ENCODE data around the gene KIRREL2.
"Not testable (repeated sequence)": the region's sequence is repeated elsewhere in the genome, so short reads cannot be mapped to it uniquely, and the experiment has no call there.

KIRREL2 gene

DNA sequence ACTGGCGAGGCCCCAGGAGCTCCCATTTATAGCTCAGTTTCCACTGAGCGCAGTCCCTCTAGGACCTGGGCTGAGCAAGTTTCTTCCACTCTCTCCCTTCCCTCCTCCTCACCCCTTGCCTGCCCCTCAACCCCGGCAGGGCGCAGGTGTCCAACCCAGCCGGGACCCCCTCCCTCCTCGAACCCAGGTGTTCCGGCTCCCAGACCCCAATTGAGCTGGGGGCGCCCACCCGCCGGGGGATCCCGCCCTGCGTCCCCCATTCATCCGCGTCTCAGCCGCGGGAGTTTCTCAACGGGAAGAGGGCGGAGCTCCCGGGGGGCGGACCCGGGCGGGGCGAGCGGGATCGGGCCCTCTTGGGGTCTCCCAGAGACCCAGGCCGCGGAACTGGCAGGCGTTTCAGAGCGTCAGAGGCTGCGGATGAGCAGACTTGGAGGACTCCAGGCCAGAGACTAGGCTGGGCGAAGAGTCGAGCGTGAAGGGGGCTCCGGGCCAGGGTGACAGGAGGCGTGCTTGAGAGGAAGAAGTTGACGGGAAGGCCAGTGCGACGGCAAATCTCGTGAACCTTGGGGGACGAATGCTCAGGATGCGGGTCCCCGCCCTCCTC, at the start of gene KIRREL2:
TSS of gene KIRREL2 (plus strand) at position 366 of the 604 bp plus-strand sequence. CDS start at position 575, 209 bp downstream.
- no peak for DNase-seq (ENCODE audit: low read depth)

DNA sequence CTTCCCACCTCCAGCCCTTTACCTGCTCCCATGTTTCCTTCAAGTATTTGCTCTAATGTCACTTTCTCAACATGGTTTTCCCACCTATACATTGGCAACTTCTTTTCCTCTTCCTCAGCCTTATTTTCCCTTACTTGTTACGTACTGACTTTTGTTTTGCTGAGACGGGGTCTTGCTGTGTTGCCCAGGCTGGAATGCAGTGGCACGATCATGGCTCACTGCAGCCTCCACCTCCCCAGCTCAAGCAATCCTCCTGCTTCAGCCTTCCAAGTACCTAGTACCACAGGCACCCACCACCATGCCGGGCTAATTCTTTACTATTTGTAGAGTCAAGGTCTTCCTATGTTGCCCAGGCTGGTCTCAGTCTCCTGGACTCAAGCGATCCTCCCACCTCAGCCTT, 49.1 kb upstream of the KIRREL2 start:
- DNase-seq (ENCODE audit: low read depth): no peak

DNA sequence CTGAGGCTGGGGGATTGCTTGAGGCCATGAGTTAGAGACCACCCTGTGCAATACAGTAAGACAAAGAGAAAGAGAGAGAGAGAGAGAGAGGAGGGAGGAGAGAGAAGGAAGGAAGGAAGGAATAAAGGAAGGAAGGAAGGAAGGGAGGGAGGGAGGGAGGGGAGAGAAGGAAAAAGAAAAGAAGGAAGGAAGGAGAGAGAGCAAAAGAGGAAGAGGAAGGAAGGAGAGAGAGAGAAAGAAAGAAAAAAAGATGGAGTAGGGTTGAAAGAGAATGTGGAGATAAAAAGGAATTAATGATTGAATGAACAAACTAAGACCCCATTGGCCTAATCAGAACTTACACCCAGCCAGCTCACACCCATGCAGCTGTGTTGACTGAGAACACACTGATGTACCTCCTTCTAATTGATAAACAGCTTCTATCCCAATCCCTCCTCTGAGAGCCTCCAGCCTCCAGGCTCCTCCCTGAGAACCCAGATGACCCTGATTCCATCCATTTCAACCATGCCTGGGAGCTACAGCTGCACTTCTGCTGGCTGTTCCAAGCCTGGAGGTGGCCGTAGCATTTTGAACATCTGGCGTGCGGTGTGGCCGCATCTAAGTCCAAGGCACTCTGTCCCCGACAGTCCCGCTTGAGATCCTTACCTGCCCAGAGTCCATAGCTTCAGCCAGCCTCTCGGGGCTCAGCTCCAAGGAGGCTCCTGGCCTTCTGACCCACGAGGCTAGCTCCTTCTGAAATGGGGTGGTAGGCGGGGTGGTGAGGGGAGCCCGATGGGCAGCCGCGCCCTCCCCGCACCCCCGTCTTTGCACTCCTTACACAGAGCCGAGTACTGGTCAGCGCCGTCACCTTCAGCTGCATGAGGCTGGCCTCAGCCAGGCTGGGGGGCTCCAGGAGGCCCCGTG, 45.1 kb upstream of the KIRREL2 start:
- DNase-seq (ENCODE audit: low read depth): no peak

DNA sequence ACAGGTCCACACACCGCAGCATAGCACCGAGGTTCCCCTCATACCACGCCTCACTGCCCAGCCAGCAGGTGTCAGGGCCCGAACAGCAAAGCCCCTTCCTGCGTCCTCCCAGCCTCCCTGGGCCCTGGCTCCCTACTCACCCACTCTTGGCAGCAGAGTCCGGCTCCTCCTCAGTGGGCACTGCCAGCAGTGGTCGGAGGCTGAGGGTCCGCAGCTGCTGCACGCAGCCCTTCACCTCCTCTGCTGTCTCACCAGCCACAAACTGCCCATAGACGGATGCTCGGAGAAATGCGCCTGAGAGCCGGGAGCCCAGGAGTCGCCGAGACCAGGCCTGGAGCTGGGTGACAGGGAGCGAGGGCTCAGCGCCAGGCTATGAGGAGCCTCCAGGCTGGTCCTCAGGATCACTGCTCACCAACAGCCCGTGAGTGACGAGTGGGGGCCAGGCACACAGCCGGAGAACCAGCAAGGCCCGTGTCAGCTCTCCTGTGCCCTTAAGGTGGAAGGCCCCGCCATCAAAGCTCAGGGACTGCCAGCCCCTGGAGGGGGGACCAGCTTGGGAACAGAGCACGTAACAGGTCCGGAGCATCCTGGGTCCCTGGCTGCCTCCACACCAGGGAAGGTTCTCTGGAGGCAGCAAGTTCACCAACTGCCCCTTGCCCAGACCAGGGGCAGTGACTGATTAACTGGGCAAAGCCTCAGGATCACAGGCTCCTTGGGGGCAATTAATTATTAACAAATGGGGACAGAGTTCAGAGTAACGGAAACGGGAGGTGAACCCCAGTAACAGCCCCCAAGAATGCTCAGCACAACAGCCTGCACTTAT, 44.3 kb upstream of the KIRREL2 start, which contains the start of gene PRODH2:
TSS of gene PRODH2 (minus strand) at position 626 of the 823 bp plus-strand sequence. CDS start at position 586, 40 bp downstream.
- DNase-seq (ENCODE audit: low read depth): no peak

DNA sequence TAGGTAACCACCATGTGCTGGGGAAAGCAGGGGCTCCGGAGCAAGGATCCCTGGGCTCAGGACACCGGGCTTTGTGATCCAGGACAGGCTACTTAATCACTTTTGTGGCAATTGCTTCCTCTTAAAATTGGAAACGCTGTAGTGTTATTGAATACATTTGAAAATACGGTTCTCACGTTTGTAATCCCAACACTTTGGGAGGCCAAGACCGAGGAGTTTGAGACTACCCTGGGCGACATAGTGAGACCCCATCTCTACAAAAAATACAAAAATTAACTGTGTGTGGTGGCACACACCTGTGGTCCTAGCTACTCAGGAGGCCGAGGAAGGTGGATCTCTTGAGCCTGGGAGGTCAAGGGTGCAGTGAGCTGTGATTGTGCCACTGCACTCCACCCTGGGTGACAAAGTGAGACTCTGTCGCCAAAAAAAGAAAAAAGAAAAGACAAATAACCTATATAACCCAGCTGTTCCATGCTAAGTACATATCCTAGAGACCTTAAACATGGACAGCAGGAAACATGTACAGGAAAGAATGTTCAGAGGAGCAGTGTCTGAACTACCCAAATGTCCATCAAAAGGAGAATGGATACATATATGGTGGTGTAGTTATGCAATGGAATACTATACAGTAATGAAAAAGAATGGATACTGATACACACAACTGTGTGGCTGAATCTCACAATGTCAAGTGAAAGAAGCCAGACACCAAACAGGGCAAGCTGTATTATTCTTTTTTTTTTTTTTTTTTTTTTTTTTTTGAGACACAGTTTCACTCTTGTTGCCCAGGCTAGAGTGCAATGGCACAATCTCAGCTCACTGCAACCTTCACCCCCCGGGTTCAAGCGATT, 43.4 kb upstream of the KIRREL2 start:
- DNase-seq (ENCODE audit: low read depth): no peak

DNA sequence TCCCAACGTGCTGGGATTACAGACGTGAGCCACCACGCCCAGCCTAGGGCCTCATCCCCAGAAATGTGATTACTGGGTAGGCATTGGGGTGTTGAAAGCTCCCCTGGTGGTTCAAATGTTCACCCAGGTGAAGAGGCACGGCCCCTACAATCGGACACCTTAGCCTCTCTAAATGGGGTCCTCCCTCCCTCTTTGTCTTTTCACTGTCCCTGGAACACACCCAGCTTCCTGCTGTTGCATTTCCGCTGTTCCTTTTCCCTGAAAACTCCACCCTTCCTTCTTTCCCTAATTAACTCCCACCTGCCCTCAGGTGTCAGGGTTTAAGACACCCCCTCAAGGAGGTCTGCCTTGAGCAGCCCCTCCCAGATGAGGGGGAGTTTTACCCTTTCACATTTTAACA, 40.4 kb upstream of the KIRREL2 start:
- no peak for DNase-seq (ENCODE audit: low read depth)

DNA sequence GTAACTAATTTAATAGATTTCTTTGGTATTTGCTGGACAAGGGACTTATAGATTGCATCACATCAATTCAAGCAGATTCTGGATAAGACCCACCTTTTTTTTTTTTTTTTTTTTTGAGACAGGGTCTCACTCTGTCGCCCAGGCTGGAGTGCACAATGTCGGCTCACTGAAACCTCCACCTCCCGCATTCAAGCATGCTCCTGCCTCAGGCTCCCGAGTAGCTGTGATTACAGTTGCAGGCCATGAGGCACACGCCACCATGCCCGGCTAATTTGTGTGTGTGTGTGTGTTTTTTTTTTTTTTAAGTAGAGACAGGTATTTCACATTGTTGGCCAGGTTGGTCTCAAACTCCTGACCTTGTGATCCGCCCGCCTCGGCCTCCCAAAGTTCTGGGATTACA, 39.9 kb upstream of the KIRREL2 start:
- DNase-seq (ENCODE audit: low read depth): no peak

DNA sequence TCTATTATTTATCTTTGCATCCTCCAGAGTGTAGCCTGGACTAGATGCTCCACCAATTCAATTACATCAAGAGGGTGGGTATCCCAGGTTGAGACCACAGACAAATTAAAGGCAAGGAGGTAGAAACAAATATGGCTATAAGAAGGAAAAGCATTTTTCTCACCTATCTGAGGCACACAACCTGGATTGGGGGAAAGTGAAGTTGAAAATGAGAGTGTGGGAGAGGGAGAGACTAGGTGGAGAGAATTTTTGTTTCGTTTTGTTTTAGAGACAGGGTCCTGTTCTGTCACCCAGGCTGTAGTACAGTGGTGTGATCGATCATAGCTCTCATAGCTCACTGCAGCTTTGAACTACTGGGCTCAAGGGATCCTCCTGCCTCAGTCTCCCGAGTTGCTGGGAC, 38.3 kb upstream of the KIRREL2 start:
- DNase-seq (ENCODE audit: low read depth): no peak

DNA sequence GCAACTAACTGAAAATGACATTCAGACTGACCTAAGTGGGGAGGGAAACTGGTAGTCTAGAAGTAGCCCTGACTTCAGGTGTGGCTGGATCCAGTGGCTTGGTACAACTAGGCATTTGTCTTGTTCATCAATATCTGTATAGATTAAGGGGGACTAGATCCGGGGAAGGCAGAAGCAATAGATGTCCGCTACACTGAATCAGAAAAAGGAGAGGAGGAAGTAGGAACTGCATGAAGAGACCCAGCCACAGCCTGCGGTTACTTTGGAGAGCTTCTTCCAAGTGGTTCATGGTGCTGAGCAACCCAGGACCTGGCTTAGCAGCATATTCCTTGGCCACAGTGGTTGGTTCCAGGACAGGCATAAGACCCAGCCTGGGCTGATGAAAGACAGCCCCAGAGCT, 34.1 kb upstream of the KIRREL2 start:
- DNase-seq (ENCODE audit: low read depth): no peak

DNA sequence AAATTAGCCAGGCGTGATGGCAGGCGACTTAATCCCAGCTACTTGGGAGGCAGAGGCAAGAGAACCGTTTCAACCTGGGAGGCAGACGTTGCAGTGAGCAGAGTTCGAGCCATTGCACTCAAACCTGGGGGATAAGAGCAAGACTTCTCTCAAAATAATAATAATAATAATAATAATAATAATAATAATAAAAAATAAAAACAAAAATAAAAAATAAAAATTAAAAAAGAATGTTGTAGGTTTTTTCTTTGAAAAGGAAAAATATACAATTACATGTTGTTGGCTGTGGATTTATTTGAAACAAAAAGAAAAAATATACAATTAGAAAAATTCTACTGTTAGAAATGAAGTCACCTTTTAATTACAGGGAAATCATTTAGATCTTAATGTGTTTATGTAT, 32.6 kb upstream of the KIRREL2 start:
- DNase-seq (ENCODE audit: low read depth): no peak

DNA sequence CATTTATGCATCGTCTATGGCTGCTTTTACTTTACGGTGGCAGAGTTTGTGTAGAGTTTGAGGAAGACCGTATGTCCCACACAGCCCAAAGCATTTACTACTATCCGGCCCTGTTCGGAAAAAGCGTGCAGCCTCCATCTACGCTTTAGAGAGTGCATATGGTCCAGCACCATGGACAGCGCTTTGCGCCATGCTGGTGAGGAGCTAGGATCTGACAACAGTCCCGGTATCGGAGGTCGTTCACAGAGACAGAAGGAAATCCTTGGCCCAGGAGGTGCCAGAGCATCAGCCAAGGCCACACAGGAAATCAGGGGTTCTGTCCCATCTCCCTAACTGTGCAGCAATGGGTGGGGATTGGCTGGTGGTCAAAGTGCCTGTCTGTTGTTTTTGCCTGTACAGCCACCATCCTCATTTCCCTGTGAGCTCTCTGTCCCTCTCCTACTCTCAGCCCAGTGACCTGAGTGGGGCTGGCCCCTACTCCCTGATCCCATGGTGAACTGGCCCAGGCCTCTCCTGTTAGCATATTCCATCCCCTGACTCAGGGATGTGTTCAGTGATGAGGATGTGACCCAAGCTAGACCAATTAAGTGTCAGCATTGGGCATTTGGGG, 27.9 kb upstream of the KIRREL2 start:
- no peak for DNase-seq (ENCODE audit: low read depth)

DNA sequence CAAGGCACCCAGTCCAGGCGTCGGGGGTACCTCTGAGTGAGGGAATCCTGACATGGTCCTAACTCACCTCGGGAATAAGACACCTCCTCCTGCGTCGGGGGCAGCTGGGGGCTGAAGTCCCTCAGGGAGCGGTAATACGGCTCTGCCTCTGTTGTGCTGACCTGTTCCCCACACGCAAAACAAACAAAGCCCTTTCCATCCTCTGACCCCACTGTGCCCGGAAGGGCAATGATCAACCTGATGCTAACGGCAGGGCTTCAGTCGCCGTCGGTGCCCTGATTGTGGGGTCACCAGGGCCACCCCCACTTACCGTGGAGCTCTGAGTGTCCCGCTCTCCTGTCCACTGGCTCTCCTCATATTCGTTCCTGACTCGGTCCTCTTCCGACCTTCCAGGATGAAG, 25.7 kb upstream of the KIRREL2 start:
- DNase-seq (ENCODE audit: low read depth): no peak

DNA sequence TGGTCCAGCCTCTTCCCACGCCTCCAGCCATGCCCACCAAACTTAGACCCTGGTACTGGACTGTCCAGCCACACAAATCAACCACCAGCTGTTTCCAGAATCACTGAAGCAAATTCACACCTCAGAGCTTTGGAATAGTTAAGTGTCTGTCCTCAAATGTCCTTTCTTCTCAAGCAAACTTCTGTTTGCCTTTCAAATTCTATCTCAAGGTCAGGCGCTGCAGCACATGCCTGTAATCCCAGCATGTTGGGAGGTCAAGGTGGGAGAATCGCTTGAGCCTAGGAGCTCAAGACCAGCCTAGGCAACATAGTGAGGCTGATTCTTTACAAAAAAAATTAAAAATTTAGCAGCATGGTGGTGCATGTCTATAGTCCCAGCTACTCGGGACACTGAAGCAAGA, 24.7 kb upstream of the KIRREL2 start:
- no peak for DNase-seq (ENCODE audit: low read depth)

DNA sequence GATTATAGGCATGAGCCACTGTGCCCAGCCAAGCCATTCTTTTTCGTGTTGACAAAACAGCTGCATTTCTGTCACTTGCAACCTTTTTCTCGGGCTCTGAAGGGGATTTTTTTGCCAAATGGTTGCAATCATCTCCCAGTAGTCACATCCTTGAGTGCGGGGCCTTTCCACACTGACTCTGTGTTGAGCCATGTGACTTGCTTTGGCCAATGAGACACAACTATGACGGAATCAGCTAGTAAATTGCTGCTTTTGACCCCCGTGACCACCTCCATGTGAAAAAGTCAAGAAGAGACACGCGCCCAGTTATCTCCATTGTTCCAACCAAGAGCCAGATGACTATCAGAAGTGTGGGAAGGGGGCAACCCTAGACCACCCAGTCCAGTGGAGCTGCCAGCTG, 22.7 kb upstream of the KIRREL2 start:
- DNase-seq (ENCODE audit: low read depth): no peak

DNA sequence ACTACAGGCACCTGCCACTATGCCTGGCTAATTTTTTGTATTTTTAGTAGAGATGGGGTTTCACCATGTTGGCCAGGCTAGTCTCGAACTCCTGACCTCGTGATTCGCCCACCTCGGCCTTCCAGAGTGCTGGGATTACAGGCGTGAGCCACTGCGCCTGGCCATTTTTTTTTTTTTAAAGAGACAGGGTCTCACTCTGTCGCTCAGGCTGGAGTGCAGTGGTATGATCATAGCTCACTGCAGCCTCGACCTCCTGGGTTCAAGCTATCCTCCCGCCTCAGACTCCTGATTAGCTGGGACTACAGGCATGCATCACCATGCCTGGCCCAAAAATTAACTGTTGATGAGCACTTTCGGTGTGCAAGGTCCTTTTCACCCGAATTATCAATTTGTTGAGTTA, 20.6 kb upstream of the KIRREL2 start:
- DNase-seq (ENCODE audit: low read depth): not testable (repeated sequence)

DNA sequence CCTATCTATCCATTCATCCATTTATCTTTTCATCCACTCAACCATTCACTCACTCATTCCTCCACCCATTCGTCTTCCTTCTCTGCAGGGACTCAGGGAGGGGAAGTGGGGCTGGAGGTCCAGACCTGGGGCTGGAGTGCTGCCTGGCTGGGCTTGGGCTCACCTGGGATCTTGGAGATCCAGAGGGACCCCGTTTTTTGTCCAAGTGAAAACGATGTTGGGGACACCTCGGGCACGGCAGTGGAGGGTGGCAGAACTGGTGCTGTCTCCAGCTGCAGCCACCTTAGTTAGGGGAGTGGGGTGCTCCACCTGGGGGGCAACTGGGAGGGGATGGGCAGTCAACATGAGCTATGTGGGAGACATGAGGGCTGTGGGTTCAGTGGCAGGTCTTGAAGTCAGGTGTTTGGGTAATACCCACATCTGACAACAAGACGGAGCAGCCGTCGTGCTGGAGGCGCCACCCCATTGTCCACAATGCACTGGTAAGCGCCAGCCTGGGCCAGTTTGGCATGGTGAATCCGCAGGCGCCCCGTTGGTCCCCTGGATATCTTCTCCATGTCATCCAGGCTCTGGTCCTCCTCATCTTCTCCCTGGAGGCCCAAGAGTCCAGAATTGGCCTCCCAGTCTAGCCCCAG, 14.6 kb upstream of the KIRREL2 start:
- no peak for DNase-seq (ENCODE audit: low read depth)

DNA sequence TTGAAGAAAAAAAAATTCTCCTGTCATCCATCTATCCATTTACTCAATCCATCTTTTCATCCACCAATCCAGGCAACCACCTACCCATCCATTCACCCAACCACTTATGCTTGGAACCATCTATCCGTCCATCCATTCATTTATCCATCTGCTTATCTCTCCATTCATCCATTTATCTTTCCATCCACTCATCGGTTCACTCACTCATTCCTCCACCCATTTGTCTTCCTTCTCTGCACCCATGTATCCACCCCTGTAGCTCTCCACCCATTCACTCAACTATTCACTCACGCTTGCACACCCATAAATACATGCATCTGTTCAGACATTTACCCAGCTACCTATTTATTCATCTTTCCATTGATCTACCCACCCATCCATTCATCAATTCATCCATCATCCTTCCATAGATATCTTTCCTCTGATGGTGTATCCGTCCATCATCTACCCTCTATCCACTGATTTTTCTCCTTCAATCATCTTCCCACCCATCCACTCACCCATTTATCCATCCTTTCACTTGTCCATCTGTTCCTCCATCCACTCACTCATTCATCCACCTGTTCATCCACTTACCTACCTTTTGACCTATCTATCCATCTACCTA, 13.9 kb upstream of the KIRREL2 start:
- no peak for DNase-seq (ENCODE audit: low read depth)

DNA sequence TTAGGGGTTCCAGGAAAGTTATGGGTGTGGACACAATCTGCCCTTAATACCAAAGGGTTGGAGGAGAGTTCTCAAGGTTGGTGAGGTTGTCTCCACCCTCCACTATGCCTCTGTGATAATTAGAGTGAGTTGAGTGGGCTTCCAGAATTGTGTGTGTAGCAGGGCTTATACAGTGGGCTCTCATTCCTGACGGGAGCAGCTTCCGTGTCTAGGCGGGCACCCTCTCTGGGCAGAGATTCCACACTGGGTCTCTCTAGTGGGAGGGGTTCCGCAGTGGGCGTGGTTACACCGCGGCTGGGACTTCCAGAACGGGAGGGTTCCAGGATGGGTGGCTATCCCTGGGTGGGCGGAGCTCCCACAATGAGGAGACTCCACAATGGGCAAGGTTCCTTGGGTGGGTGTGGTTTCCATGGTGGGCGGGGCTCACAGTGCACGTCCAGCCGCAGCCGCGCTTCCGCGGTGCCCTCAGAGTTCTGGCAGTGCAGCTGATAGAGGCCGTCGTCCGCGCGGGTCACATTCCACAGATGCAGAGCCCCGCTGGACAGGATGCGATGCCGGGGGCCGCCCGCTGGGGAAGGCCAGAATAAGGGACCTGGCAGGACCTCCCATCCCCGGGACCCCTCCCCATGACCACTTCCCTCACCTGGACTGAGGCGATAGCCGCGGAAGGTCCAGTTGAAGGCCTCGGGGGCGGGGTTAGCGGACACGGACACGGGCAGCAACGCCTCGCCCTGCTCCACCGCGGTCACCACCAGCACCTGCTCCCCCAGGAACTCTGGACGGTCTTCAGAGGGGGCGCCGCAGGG, 12.8 kb upstream of the KIRREL2 start:
- no peak for DNase-seq (ENCODE audit: low read depth)

DNA sequence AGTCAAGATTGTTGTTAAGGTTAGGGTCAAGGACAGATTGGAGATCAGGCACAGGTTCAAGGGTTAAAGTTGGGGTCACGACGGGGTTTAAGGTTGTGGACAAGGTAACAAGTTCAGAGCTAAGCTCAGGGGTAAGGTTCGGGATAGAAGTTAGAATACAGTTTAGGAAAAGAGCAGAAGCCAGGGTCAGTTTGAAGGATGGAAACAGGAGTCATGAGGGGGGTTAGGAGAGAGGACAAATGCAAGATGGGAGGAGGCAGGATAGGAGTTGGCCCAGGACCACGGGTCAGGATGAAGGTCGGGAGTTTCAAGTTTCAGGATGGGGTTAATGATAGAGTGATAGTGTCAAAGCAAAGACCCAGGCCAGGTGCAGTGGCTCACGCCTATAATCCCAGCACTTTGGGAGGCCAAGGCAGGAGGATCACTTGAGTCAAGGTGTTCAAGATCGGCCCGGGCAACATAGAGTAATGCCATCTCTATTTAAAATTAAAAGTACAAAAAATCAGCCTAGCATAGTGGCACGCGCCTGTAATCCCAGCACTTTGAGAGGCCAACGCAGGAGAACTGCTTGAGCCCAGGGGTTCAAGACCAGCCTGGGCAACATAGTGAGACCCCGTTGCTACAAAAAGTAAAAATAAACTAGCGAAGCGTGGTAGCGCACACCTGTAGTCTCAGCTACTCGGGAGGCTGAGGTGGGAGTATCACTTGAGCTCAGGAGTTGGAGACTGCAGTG, 12.1 kb upstream of the KIRREL2 start:
- no peak for DNase-seq (ENCODE audit: low read depth)

Measured in stimulated activated CD8-positive, alpha-beta memory T cell treated with anti-CD3 and anti-CD28 coated beads, Interleukin-12 subunit alpha, Interleukin-12 subunit beta, amount 100 ng/mL, for 1 hour (primary cell).